Measurements from ENCODE around the gene CAMSAP2.

Gene CAMSAP2

DNA sequence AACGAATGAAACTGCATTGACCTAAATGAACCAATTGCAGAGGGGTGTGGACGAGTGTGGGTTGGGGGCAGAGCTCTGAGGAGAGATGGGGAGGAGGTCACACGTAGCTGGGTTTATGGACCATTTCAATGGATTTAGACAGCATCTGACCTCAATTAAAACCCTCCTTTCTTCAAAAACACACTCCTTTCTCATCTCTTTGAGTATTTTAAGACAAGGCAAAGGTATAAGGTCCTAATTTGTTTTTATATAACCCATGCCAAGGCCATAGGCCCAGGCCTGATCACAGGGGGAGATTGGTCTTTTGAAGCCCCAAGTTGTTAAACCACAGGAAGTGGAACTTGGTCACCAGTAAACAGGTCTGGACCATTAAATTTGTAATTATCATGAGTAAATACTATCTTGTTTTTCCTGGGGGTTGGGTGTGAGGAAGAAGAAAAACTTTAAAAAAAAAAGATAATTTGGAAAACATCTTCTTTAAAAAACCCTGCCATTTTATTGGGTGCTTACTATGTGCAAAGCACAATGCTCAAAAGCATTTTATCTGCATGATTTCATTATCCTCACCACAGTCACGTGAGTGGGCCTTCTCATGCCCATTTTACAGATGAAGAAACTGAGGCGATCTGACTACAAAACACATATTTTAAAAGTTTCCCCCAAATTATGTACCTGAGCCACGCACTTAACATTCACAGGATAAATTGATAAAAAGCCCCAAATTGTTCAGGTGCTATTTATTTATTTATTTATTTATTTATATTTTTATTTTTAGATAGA is 147.1 kb downstream of the CAMSAP2 start:
- TF ChIP-seq, protein P1, sequence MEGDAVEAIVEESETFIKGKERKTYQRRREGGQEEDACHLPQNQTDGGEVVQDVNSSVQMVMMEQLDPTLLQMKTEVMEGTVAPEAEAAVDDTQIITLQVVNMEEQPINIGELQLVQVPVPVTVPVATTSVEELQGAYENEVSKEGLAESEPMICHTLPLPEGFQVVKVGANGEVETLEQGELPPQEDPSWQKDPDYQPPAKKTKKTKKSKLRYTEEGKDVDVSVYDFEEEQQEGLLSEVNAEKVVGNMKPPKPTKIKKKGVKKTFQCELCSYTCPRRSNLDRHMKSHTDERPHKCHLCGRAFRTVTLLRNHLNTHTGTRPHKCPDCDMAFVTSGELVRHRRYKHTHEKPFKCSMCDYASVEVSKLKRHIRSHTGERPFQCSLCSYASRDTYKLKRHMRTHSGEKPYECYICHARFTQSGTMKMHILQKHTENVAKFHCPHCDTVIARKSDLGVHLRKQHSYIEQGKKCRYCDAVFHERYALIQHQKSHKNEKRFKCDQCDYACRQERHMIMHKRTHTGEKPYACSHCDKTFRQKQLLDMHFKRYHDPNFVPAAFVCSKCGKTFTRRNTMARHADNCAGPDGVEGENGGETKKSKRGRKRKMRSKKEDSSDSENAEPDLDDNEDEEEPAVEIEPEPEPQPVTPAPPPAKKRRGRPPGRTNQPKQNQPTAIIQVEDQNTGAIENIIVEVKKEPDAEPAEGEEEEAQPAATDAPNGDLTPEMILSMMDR (IDR thresholded peaks at IDR 0.05; ENCODE audit: low read depth, low read length), result no peak
- TF ChIP-seq POLR2A (IDR thresholded peaks at IDR 0.05; ENCODE audit: extremely low read depth, insufficient read length), result no peak
- TF ChIP-seq, protein P2, sequence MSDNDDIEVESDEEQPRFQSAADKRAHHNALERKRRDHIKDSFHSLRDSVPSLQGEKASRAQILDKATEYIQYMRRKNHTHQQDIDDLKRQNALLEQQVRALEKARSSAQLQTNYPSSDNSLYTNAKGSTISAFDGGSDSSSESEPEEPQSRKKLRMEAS (IDR thresholded peaks at IDR 0.05; ENCODE audit: low read depth, low read length), result no peak
- TF ChIP-seq MYC (IDR thresholded peaks at IDR 0.05; ENCODE audit: low read depth, low read length), result no peak
- no peak for DNase-seq (ENCODE audit: low read depth)
- H3K4me3 ChIP-seq (ENCODE audit: low read depth, low read length), result no peak overlapping the region

DNA sequence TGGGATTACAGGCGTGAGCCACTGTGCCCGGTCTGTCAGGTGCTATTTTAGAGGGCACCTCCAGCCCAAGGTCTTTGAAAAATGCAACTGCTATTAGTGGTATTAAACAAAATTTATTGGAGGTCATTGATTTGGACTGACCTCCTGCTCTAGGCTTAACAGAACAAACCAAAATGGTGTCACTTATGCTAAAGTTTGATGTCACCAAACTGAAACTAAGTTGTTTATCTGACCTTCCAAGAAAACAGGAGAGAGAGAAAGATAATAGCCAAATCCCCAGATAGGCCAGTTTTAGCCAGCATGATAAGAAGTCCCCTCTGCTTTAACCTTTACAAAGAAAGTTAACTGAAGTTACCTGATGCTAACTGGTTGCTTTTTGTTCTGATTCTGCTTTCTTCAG is 147.9 kb downstream of the CAMSAP2 start:
- TF ChIP-seq, protein P1 (IDR thresholded peaks at IDR 0.05; ENCODE audit: low read depth, low read length), result no peak
- no peak overlapping the region for H3K4me3 ChIP-seq (ENCODE audit: low read depth, low read length)
- no peak for DNase-seq (ENCODE audit: low read depth)

DNA sequence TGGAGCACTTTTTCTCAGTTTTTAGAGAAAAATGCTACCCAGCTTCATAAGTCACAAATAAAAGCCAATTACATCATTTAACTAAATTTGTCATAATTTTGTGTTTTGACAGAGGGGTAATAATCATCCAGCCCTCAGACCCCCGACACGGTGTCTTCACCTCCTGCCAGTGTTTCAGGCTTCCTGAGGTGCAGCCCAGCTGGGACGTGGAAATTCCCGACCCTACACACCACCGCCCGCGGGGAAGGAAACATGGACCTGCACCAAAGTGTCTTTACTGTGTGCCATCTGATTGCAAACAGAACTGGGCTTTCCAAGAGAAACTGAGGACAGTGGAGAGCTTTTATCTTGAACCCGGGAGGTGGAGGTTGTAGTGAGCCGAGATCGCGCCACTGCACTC is 148.3 kb downstream of the CAMSAP2 start:
- TF ChIP-seq MYC (IDR thresholded peaks at IDR 0.05; ENCODE audit: low read depth, low read length) (no peak), POLR2A (IDR thresholded peaks at IDR 0.05; ENCODE audit: extremely low read depth, insufficient read length) (no peak)
- TF ChIP-seq, protein P2 (IDR thresholded peaks at IDR 0.05; ENCODE audit: low read depth, low read length), result no peak
- TF ChIP-seq, protein P1 (IDR thresholded peaks at IDR 0.05; ENCODE audit: low read depth, low read length), result no peak
- no peak overlapping the region for H3K4me3 ChIP-seq (ENCODE audit: low read depth, low read length)

DNA sequence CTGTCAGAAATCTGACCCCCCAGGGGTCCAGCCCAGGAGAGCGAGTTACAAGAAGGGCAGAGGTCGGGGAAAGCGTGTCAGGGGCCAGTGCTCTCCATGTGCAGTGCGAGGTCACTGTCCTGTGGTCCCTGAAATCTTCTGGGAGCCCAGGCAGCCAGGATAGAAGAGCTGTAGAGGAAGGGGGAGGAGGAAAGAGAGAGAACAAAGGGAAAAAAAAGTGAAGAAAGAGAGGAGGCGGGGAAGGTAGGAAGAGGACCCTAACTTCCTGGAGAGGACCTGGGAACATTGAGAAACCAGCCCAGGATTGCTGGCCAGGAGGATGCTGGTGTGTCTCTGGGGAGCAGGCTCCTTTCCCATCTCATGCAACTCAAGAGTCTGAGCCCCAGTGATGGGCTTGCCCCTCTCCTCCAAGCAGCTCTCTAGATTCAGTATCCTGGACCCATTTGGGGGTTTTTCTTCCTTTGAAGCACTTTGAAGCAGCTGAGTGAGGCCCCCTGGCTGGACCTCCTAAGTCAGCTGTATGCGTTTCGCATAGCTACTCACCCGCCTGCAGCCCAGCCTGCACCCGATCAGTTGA is 149.2 kb downstream of the CAMSAP2 start:
- no peak for DNase-seq (ENCODE audit: low read depth)
- no peak for TF ChIP-seq POLR2A (IDR thresholded peaks at IDR 0.05; ENCODE audit: extremely low read depth, insufficient read length)
- TF ChIP-seq, protein P2 (IDR thresholded peaks at IDR 0.05; ENCODE audit: low read depth, low read length), result no peak
- TF ChIP-seq MYC (IDR thresholded peaks at IDR 0.05; ENCODE audit: low read depth, low read length), result no peak
- TF ChIP-seq, protein P1 (IDR thresholded peaks at IDR 0.05; ENCODE audit: low read depth, low read length), result no peak
- H3K4me3 ChIP-seq (ENCODE audit: low read depth, low read length), result peak overlapping the region; percentile 14

More for the DNA sequence above, 148.3 kb downstream of the CAMSAP2 start:
- DNase-seq (ENCODE audit: low read depth), result no peak

DNA sequence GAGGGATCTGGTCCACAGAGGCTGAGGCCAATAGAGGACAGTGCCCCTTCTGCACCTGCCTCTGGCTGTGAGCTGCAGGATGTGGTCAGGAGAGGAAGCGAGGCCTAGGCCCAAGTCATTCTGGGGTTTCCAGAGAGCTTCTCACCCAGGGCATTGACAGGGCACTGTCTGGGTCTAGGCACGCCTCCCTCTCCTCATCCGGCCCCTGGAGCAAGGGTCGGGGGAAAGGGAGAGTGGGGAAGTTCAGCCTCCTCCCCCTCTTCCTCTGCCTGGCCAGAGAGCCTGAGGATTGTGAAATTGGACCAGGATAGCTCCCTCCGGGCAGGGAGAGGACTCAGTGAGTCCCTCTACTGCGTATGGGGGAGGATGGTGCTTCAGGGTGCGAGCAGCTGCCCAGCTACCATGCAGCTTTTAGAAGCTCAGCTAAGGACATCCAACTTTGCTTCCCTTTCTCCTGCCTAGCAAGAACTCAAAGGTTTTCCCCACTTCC is 149.7 kb downstream of the CAMSAP2 start:
- H3K4me3 ChIP-seq (ENCODE audit: low read depth, low read length), result peak overlapping the region; percentile 21

More for the DNA sequence above, 149.7 kb downstream of the CAMSAP2 start:
- peak; percentile 98 for DNase-seq (ENCODE audit: low read depth)
- TF ChIP-seq POLR2A (IDR thresholded peaks at IDR 0.05; ENCODE audit: extremely low read depth, insufficient read length), result no peak
- TF ChIP-seq, protein P1 (IDR thresholded peaks at IDR 0.05; ENCODE audit: low read depth, low read length), result no peak
- TF ChIP-seq MYC (IDR thresholded peaks at IDR 0.05; ENCODE audit: low read depth, low read length), result peak; percentile 67
- TF ChIP-seq, protein P2 (IDR thresholded peaks at IDR 0.05; ENCODE audit: low read depth, low read length), result peak; percentile 70; the same call in 1 of the 2 replicates
